Transverse colon (tissue), 4 donors: Measurements from ENCODE around the gene PELI1.

Experiments used
- EP300 ChIP-seq: sonication (generic); formaldehyde crosslinking; IDR thresholded peaks from one replicate; pipeline ENCODE4 v1.6.1; 2017; ENCODE audit warnings: antibody characterized with exemption, low read depth
- POLR2AphosphoS5 ChIP-seq, 3 donors: sonication (generic); formaldehyde crosslinking; IDR thresholded peaks; one replicate each; pipeline ENCODE4 v1.6.1; 2016; ENCODE audit warnings: antibody characterized with exemption in 3 of 3
- TF ChIP-seq, protein P1 (sequence below), 5 experiments: fragments of 200-600 bp in 3 of 5; fragments of 450-650 bp in 2 of 5; sonication (generic) in 3 of 5; IDR thresholded peaks; 1 replicate in 2 of 5; 2 replicates in 3 of 5; pipeline ENCODE4 v1.5.1; 2016 to 2017; ENCODE audit warnings: antibody characterized with exemption in 5 of 5, inconsistent platforms in 3 of 5, mild to moderate bottlenecking in 2 of 5, moderate library complexity in 1 of 5

- TF ChIP-seq EP300 (no peak), POLR2AphosphoS5 (IDR thresholded peaks at IDR 0.05) (no peak)
- TF ChIP-seq, protein P1, sequence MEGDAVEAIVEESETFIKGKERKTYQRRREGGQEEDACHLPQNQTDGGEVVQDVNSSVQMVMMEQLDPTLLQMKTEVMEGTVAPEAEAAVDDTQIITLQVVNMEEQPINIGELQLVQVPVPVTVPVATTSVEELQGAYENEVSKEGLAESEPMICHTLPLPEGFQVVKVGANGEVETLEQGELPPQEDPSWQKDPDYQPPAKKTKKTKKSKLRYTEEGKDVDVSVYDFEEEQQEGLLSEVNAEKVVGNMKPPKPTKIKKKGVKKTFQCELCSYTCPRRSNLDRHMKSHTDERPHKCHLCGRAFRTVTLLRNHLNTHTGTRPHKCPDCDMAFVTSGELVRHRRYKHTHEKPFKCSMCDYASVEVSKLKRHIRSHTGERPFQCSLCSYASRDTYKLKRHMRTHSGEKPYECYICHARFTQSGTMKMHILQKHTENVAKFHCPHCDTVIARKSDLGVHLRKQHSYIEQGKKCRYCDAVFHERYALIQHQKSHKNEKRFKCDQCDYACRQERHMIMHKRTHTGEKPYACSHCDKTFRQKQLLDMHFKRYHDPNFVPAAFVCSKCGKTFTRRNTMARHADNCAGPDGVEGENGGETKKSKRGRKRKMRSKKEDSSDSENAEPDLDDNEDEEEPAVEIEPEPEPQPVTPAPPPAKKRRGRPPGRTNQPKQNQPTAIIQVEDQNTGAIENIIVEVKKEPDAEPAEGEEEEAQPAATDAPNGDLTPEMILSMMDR (IDR thresholded peaks at IDR 0.05) = no peak
These were observed 35.5 kb upstream of the PELI1 start for GRCh38 chr2:64179582-64180321.
